HepG2 (cell line): Measurements from ENCODE around the gene FABP1. TPM values are rescaled to one million over a fixed set of nuclear protein-coding genes. Genes with fewer than 3 reads are reported as not detected.
A peak's percentile ranks its signal among the peaks of the same experiment; 100 is the strongest.

ENCODE experiments used
- BORCS8-MEF2B ChIP-seq: sonication (generic); formaldehyde crosslinking; IDR thresholded peaks from 2 replicates; pipeline ENCODE4 v1.8.0; 2022; ENCODE audit warnings: mild to moderate bottlenecking, missing genetic modification reagents
- GLI4 ChIP-seq: sonication (generic); formaldehyde crosslinking; IDR thresholded peaks from 2 replicates; pipeline ENCODE4 v1.5.1; 2020; ENCODE audit warnings: missing genetic modification reagents, mild to moderate bottlenecking, moderate library complexity, borderline replicate concordance
- MAF1 ChIP-seq: sonication (generic); formaldehyde crosslinking; IDR thresholded peaks from 2 replicates; pipeline ENCODE4 v1.5.0; 2020; ENCODE audit warnings: missing genetic modification reagents, borderline replicate concordance
- MAFF ChIP-seq: IDR thresholded peaks from 2 replicates; pipeline ENCODE4 v1.6.1; 2011; ENCODE audit warnings: low read depth, low read length, improper control_type of control experiment
- MTA1 ChIP-seq: sonication (generic); formaldehyde crosslinking; IDR thresholded peaks from 2 replicates; pipeline ENCODE4 v1.4.0; 2020; ENCODE audit warnings: missing genetic modification reagents, mild to moderate bottlenecking, borderline replicate concordance
- NONO ChIP-seq, 2 experiments: fragments of 450-650 bp in 1 of 2; sonication (generic) in 1 of 2; formaldehyde crosslinking in 1 of 2; IDR thresholded peaks in 1 of 2; conservative IDR thresholded peaks in 1 of 2; 2 replicates each; pipeline versions ENCODE4 v1.6.1 to v1.8.0; 2017 to 2022; ENCODE audit warnings: mild to moderate bottlenecking in 1 of 2, missing genetic modification reagents in 1 of 2, moderate library complexity in 1 of 2
- RARG ChIP-seq: sonication (generic); formaldehyde crosslinking; IDR thresholded peaks from 2 replicates; pipeline ENCODE4 v1.4.0; 2020; ENCODE audit warnings: low read depth, mild to moderate bottlenecking, missing genetic modification reagents
- ZBTB33 ChIP-seq: sonication (generic); formaldehyde crosslinking; IDR thresholded peaks from 2 replicates; pipeline ENCODE4 v1.4.0; 2020; ENCODE audit warnings: missing genetic modification reagents
- ZNF567 ChIP-seq: sonication (generic); formaldehyde crosslinking; IDR thresholded peaks from 2 replicates; pipeline ENCODE4 v1.8.1; 2023; ENCODE audit warnings: mild to moderate bottlenecking, missing genetic modification reagents, borderline replicate concordance
- ZNF577 ChIP-seq: sonication (generic); formaldehyde crosslinking; IDR thresholded peaks from 2 replicates; pipeline ENCODE4 v1.4.0; 2020; ENCODE audit warnings: mild to moderate bottlenecking, low read depth, missing genetic modification reagents, borderline replicate concordance
- ZNF589 ChIP-seq: sonication (generic); formaldehyde crosslinking; conservative IDR thresholded peaks from 2 replicates; pipeline ENCODE4 v1.8.0; 2022; ENCODE audit warnings: mild to moderate bottlenecking, moderate library complexity, missing genetic modification reagents
- polyA plus RNA-seq, 8 experiments: library from polyadenylated mRNA; depleted of rRNA in 3 of 8; stranded (reverse) in 7 of 8; unstranded in 1 of 8; fragments of >200 nt; fragmentation: Illumina TruSeq in 4 of 8; extraction: Trizol in 4 of 8; gene quantifications; 2 replicates each; pipeline versions ENCODE4 v1.2.1 to v1.2.3, GENCODE V29; 2011 to 2016; ENCODE audit warnings: low read depth in 4 of 8, missing spikeins in 1 of 8, mixed read lengths in 1 of 8; ENCODE audit not compliant: insufficient read depth in 1 of 8
- total RNA-seq, 5 experiments: library from RNA; depleted of rRNA; stranded (reverse); fragments of >200 nt; fragmentation: Illumina TruSeq; extraction: Trizol; gene quantifications; 2 replicates each; pipeline ENCODE4 v1.2.3, GENCODE V29; 2016; ENCODE audit warnings: low read depth in 1 of 5
- TF ChIP-seq, protein P1 (sequence below): sonication (generic); formaldehyde crosslinking; IDR thresholded peaks from 2 replicates; pipeline ENCODE4 v1.4.0; 2020; ENCODE audit warnings: mild to moderate bottlenecking, missing genetic modification reagents, borderline replicate concordance
- TF ChIP-seq, protein P2 (sequence below): sonication (generic); formaldehyde crosslinking; IDR thresholded peaks from 2 replicates; pipeline ENCODE4 v1.4.0; 2020; ENCODE audit warnings: mild to moderate bottlenecking, missing genetic modification reagents
- TF ChIP-seq, protein P3 (sequence below): sonication (generic); formaldehyde crosslinking; IDR thresholded peaks from 2 replicates; pipeline ENCODE4 v1.8.1; 2023; ENCODE audit warnings: mild to moderate bottlenecking, missing genetic modification reagents

Gene FABP1
- total and polyA plus RNA-seq, 2 of the 13 experiments (the other 11 are each of a cell fraction or from before 2014, with no cell fraction given): 644 to 1,608 TPM

- TF ChIP-seq, protein P1, sequence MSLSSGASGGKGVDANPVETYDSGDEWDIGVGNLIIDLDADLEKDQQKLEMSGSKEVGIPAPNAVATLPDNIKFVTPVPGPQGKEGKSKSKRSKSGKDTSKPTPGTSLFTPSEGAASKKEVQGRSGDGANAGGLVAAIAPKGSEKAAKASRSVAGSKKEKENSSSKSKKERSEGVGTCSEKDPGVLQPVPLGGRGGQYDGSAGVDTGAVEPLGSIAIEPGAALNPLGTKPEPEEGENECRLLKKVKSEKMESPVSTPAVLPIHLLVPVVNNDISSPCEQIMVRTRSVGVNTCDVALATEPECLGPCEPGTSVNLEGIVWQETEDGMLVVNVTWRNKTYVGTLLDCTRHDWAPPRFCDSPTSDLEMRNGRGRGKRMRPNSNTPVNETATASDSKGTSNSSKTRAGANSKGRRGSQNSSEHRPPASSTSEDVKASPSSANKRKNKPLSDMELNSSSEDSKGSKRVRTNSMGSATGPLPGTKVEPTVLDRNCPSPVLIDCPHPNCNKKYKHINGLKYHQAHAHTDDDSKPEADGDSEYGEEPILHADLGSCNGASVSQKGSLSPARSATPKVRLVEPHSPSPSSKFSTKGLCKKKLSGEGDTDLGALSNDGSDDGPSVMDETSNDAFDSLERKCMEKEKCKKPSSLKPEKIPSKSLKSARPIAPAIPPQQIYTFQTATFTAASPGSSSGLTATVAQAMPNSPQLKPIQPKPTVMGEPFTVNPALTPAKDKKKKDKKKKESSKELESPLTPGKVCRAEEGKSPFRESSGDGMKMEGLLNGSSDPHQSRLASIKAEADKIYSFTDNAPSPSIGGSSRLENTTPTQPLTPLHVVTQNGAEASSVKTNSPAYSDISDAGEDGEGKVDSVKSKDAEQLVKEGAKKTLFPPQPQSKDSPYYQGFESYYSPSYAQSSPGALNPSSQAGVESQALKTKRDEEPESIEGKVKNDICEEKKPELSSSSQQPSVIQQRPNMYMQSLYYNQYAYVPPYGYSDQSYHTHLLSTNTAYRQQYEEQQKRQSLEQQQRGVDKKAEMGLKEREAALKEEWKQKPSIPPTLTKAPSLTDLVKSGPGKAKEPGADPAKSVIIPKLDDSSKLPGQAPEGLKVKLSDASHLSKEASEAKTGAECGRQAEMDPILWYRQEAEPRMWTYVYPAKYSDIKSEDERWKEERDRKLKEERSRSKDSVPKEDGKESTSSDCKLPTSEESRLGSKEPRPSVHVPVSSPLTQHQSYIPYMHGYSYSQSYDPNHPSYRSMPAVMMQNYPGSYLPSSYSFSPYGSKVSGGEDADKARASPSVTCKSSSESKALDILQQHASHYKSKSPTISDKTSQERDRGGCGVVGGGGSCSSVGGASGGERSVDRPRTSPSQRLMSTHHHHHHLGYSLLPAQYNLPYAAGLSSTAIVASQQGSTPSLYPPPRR (CRISPR knock-in tag): peak; percentile 66
- TF ChIP-seq, protein P2, sequence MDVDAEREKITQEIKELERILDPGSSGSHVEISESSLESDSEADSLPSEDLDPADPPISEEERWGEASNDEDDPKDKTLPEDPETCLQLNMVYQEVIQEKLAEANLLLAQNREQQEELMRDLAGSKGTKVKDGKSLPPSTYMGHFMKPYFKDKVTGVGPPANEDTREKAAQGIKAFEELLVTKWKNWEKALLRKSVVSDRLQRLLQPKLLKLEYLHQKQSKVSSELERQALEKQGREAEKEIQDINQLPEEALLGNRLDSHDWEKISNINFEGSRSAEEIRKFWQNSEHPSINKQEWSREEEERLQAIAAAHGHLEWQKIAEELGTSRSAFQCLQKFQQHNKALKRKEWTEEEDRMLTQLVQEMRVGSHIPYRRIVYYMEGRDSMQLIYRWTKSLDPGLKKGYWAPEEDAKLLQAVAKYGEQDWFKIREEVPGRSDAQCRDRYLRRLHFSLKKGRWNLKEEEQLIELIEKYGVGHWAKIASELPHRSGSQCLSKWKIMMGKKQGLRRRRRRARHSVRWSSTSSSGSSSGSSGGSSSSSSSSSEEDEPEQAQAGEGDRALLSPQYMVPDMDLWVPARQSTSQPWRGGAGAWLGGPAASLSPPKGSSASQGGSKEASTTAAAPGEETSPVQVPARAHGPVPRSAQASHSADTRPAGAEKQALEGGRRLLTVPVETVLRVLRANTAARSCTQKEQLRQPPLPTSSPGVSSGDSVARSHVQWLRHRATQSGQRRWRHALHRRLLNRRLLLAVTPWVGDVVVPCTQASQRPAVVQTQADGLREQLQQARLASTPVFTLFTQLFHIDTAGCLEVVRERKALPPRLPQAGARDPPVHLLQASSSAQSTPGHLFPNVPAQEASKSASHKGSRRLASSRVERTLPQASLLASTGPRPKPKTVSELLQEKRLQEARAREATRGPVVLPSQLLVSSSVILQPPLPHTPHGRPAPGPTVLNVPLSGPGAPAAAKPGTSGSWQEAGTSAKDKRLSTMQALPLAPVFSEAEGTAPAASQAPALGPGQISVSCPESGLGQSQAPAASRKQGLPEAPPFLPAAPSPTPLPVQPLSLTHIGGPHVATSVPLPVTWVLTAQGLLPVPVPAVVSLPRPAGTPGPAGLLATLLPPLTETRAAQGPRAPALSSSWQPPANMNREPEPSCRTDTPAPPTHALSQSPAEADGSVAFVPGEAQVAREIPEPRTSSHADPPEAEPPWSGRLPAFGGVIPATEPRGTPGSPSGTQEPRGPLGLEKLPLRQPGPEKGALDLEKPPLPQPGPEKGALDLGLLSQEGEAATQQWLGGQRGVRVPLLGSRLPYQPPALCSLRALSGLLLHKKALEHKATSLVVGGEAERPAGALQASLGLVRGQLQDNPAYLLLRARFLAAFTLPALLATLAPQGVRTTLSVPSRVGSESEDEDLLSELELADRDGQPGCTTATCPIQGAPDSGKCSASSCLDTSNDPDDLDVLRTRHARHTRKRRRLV: no peak
- TF ChIP-seq MTA1 (CRISPR knock-in tag) (peak; percentile 77), MAF1 (0 out of 2 replicates have a peak, but pooled peaks have one; percentile 48), RARG (CRISPR knock-in tag) (no peak), ZBTB33 (CRISPR knock-in tag) (no peak), GLI4 (CRISPR knock-in tag) (no peak), NONO (IDR thresholded peaks at IDR 0.05) (no peak), NONO (CRISPR knock-in tag; conservative IDR thresholded peaks at IDR 0.05) (peak; percentile 81), MAFF (no peak), BORCS8-MEF2B (CRISPR knock-in tag) (peak; percentile 93), ZNF589 (no peak; the same call in 1 of the 2 replicates), ZNF567 (no peak), ZNF577 (no peak)
- TF ChIP-seq, protein P3, sequence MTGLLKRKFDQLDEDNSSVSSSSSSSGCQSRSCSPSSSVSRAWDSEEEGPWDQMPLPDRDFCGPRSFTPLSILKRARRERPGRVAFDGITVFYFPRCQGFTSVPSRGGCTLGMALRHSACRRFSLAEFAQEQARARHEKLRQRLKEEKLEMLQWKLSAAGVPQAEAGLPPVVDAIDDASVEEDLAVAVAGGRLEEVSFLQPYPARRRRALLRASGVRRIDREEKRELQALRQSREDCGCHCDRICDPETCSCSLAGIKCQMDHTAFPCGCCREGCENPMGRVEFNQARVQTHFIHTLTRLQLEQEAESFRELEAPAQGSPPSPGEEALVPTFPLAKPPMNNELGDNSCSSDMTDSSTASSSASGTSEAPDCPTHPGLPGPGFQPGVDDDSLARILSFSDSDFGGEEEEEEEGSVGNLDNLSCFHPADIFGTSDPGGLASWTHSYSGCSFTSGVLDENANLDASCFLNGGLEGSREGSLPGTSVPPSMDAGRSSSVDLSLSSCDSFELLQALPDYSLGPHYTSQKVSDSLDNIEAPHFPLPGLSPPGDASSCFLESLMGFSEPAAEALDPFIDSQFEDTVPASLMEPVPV: no peak; the same call in 1 of the 2 replicates
Measured at GRCh38 chr2:88122141-88122884, 5.5 kb downstream of the FABP1 start (continued).
